Psoas muscle (tissue), 8 donors: ENCODE data around the gene FAM131B. TPM values are rescaled to one million over a fixed set of nuclear protein-coding genes. Genes with fewer than 3 reads are reported as not detected.

Experiments used
- ATAC-seq, 4 donors: fragments of 200-7000 bp; cut with Tn5 transposase; one replicate each; pipeline ENCODE4 v1.9.1; 2020; ENCODE audit warnings: moderate library complexity in 3 of 4, mild to moderate bottlenecking in 2 of 4
- DNase-seq, 2 donors: peaks; one replicate each; pipeline ENCODE4 v3.0.0-alpha.2; 2020
- H3K27ac ChIP-seq: fragments of 200-600 bp; one replicate; pipeline ENCODE4 v1.8.0; 2022
- H3K27me3 ChIP-seq, 3 donors: fragments of 200-600 bp in 1 of 3; one replicate each; pipeline versions ENCODE4 v1.6.1 to v1.8.0; 2013 to 2022; ENCODE audit warnings: low read length in 2 of 3, mild to moderate bottlenecking in 2 of 3, moderate library complexity in 1 of 3; ENCODE audit not compliant: insufficient read depth in 3 of 3
- H3K36me3 ChIP-seq, 2 donors: fragments of 200-600 bp in 1 of 2; one replicate each; pipeline versions ENCODE4 v1.6.1 to v1.8.0; 2013 to 2022; ENCODE audit warnings: low read depth in 1 of 2, mild to moderate bottlenecking in 1 of 2, moderate library complexity in 1 of 2; ENCODE audit not compliant: insufficient read depth in 1 of 2
- H3K4me1 ChIP-seq: fragments of 200-600 bp; one replicate; pipeline ENCODE4 v1.8.0; 2022
- H3K4me3 ChIP-seq: fragments of 200-600 bp; one replicate; pipeline ENCODE4 v1.8.0; 2022; ENCODE audit warnings: mild to moderate bottlenecking
- H3K9me3 ChIP-seq: fragments of 200-600 bp; one replicate; pipeline ENCODE4 v1.8.0; 2022
- WGBS, 3 donors: extraction: QIAGEN DNeasy Blood & Tissue Kit; methylation state at CpG; one replicate each; pipeline versions ENCODE4 v1.1.6 to v1.1.7; 2013; 5-methylcytosine and 5-hydroxymethylcytosine counted together
- intact Hi-C, 2 donors: fragments of 100-400 bp; cut with DNase I; formaldehyde crosslinking; loops; one replicate each; pipeline versions ENCODE4 v1.11.0 to v1.14.2; 2022
- polyA plus RNA-seq, 3 donors: library from polyadenylated mRNA; stranded (reverse); fragments of 200-250 nt; gene quantifications; one replicate each; pipeline ENCODE4 v1.2.3, GENCODE V29; 2013
- total RNA-seq, 4 donors: library from RNA; stranded (reverse); fragmentation: NEBNext Ultra II Directional in 2 of 4; extraction: Animal tissue kit (Norgen Biotek cat#: 25700) in 2 of 4; gene quantifications; one replicate each; pipeline versions ENCODE4 v1.2.1 to v1.2.4, GENCODE V29; 2021 to 2023
- TF ChIP-seq, protein P1 (sequence below): fragments of 200-600 bp; IDR thresholded peaks from one replicate; pipeline ENCODE4 v1.8.0; 2022; ENCODE audit warnings: antibody characterized with exemption
- donor health status: healthy with polysubstance abuse.
- donor health status: DM: no; HTN: no; CAD: no; lungs with moderate emphysema.
- donor health status: Bipolar disorder and iron deficiency.
- donor health status: healthy.
- donor health status: DM: yes; HTN: yes; CAD: no.
- donor health status: DM: no; HTN: no; CAD: no.
- donor health status: DM: no; HTN: no; CAD: no.
- donor health status: DM: yes; HTN: yes; CAD: no.

FAM131B gene
- total and polyA plus RNA-seq, 7 donors = 0.13 to 1.0 (median 0.27) TPM

DNA sequence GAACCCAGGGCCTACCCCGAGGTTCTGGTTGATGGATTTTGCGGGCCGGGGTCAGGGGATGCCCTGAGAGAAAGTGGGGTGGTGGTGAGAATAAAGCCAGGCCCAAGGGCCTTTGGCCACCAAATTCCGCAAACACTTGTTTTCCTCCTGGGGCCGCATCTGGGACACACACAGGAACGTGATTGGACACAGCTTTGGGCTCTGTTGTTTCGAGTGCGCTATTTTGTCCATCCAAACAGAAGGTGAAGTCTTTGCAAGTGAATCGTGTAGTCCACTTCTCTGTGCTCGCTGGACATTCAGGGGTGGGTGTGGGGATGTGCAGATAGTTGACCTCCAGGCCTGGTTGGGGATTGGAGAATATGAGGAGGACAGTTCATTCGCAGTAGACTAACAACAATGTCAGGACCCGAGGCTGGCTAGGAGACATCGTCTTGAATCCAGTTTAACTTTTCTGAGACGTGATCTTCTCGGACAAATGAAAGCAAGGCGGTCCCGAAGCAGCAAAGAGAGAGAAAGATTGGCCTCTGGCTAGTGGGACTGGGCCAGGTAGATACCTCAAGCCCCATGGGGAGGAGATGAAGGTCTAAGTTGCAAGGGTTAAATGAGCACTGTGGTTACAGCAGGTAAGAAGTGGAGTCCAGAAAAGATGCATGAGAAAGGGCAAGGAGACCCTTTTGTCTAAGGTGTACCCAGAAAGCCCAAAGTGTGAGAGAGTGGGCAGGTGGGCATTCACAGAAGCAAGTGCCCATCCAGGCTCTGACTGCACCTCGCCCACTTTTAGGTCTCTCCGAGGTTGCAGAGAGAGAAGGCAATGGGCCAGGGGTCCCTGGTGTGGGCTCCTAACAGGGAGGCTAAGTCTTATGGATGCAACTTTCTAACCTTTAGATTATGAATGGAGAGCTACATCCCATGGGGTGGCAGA lies 764 bp upstream of the FAM131B start:
- TF ChIP-seq, protein P1, sequence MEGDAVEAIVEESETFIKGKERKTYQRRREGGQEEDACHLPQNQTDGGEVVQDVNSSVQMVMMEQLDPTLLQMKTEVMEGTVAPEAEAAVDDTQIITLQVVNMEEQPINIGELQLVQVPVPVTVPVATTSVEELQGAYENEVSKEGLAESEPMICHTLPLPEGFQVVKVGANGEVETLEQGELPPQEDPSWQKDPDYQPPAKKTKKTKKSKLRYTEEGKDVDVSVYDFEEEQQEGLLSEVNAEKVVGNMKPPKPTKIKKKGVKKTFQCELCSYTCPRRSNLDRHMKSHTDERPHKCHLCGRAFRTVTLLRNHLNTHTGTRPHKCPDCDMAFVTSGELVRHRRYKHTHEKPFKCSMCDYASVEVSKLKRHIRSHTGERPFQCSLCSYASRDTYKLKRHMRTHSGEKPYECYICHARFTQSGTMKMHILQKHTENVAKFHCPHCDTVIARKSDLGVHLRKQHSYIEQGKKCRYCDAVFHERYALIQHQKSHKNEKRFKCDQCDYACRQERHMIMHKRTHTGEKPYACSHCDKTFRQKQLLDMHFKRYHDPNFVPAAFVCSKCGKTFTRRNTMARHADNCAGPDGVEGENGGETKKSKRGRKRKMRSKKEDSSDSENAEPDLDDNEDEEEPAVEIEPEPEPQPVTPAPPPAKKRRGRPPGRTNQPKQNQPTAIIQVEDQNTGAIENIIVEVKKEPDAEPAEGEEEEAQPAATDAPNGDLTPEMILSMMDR = no peak
- H3K36me3 ChIP-seq = no peaks in the 10 kb centered on the region
- H3K9me3 ChIP-seq = no peaks in the 10 kb centered on the region
- H3K4me3 ChIP-seq = peak overlapping the region; percentile 69
- no peaks in the 10 kb centered on the region for H3K4me1 ChIP-seq
- ATAC-seq (no peak), DNase-seq (no peak)
- whole genome bisulfite sequencing, 3 donors = 37 to 49% (median 39%) methylated on average over 19 of the region's 19 CpGs
- peaks cover 0 to 42% (median 15%) of the 10 kb centered on the region in 3 donors for H3K27me3 ChIP-seq
- no peak overlapping the region for H3K27ac ChIP-seq
- intact Hi-C loops = no loop called here

DNA sequence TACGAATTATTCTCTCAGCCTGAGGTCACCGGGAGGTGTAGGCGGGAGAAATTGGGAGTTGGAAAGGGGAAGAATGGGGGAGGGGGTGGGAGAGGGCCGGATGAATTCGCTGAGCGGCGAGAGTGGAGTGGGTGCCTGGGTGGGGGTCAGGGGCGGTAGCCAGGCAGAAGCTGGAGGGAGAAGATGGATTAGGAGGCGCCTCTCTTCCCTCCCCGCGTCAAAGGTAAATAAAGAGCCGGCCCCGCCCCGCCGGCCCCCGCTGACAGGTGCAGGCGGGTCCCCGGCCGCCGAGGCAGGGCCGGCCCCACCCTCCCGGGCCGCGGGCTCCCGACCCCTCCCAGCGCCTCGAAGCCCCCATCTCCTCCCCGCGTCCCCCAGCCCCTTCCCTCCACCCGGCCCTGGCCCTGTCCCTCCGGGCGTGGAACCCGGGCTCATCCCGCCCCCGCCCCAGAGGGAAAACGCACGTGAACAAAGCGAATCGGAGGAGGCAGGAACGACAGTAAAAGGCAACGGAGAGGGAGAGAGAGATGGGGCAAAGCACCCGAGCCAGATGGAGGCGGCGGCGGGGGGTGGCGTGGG lies 872 bp downstream of the FAM131B start:
- Histone ChIP-seq H3K9me3 (no peaks in the 10 kb centered on the region), H3K36me3 (no peaks in the 10 kb centered on the region), H3K27me3 (peaks cover 0 to 42% (median 15%) of the 10 kb centered on the region in 3 donors), H3K4me3 (peak overlapping the region; percentile 69), H3K4me1 (no peaks in the 10 kb centered on the region), H3K27ac (no peak overlapping the region)
- intact Hi-C loops = no loop called here
- DNase-seq = no peak
- WGBS, 3 donors = 3 to 4% (median 4%) methylated on average over 20 to 46 of the region's 46 CpGs
- ATAC-seq = no peak
- TF ChIP-seq, protein P1 = no peak

DNA sequence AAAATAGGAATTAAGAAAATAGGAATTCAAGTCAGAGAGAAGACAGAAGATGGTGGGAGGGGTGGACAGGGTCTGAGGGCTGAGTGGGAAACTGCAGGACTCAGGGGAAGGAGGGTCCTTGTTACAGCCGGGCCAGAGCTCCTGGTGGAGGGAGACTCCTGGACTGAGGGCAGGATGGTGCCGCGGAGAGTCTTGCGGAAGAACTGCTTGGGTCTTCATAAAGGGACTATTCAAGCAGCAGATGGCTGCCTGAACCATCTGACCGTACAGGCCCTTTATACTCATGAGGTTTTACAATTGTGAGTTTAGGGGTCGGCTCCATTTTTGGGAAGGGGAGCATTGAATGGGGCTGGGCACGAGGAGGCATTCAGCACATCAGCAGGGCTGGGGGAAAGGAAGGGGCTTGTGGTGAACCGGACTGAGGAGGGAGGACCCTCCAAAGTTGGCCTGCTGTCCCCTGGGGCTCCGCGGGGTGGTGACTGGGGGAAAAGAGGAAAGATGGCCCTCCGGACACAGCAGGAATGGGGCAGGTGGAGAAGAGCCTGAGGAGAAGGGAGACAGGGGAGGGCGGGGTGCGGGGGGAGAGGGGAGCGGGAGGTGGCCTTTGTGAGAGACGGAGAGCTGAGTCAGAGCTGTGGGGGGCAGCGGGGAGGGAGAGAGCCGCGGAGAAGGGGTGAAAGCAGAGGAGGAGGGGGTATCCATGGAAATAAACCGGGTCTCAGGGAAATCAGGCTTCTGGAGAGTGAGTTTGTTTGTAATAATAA lies 1.5 kb downstream of the FAM131B start:
- ATAC-seq (no peak), DNase-seq (no peak)
- Histone ChIP-seq H3K27me3 (peaks cover 0 to 42% (median 15%) of the 10 kb centered on the region in 3 donors), H3K4me3 (peak overlapping the region; percentile 69), H3K27ac (no peak overlapping the region), H3K4me1 (no peaks in the 10 kb centered on the region), H3K36me3 (no peaks in the 10 kb centered on the region), H3K9me3 (no peaks in the 10 kb centered on the region)
- 35 to 43% (median 39%) methylated on average over 18 to 19 of the region's 19 CpGs for WGBS, 3 donors
- intact Hi-C loops = no loop called here
- TF ChIP-seq, protein P1 = no peak

DNA sequence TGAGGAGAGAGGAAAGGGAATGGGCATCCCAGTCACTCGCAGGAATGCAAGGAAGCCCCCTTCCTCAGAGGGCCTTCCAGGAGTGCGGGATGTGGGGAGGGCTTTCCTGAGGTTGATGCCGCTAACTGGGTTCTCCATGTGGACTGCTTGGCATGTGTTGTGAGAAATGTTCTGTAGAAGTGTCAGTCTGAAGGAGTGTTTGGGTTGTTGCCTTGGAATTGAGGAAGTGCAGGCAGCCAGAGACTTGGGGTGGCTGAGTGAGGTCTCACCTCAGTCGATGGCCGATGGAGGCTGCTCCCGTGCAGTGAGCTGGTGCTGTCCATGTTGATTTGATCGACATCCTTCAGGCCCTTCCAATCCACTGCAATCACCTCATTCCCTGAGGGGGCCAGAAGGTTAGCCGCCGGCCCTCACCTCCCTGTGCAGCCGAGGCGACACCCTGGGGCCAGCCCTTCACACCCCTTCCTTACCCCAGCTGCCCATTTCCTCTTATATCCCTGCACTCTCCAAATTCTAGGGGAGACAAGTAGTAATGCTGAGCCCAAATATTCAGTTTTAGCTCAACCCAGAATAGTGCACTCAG lies 2.7 kb downstream of the FAM131B start:
- no peak overlapping the region for H3K4me3 ChIP-seq
- peaks cover 0 to 35% (median 15%) of the 10 kb centered on the region in 3 donors for H3K27me3 ChIP-seq
- H3K27ac ChIP-seq = no peak overlapping the region
- 77 to 90% (median 84%) methylated on average over 11 of the region's 11 CpGs for WGBS, 3 donors
- no peaks in the 10 kb centered on the region for H3K9me3 ChIP-seq
- H3K36me3 ChIP-seq = no peaks in the 10 kb centered on the region
- intact Hi-C loops = no loop called here
- TF ChIP-seq, protein P1 = no peak
- ATAC-seq = no peak
- no peak for DNase-seq
- no peaks in the 10 kb centered on the region for H3K4me1 ChIP-seq
